ENCODE data around the gene HVCN1.
A peak's percentile ranks its signal among the peaks of the same experiment; 100 is the strongest.

Gene HVCN1

GRCh38 chr12:110615171-110615570 is 73.7 kb downstream of the HVCN1 start:
- no peak for DNase-seq (ENCODE audit: low spot score)

- DNase-seq (ENCODE audit: low spot score): peak; percentile 96
These were observed 74.9 kb downstream of the HVCN1 start, which contains the start of gene TCTN1 for GRCh38 chr12:110613771-110614684. Gene TCTN1 (plus strand): TSS chr12:110614129. CDS start chr12:110614183, 54 bp downstream.

- no peak for DNase-seq (ENCODE audit: low spot score)
These were observed 75.7 kb downstream of the HVCN1 start for GRCh38 chr12:110613071-110613770.

GRCh38 chr12:110606253-110606611 is 82.7 kb downstream of the HVCN1 start:
- DNase-seq (ENCODE audit: low spot score): no peak

GRCh38 chr12:110602085-110602814 is 86.7 kb downstream of the HVCN1 start:
- DNase-seq (ENCODE audit: low spot score): peak; percentile 72

- DNase-seq (ENCODE audit: low spot score): peak; percentile 72
These were observed 88.7 kb downstream of the HVCN1 start for GRCh38 chr12:110600254-110600653.

GRCh38 chr12:110599334-110599733 is 89.6 kb downstream of the HVCN1 start:
- DNase-seq (ENCODE audit: low spot score): no peak

All from COLO829 (cell line).